ENCODE data around the gene LGALS7. TPM values are rescaled to one million over a fixed set of nuclear protein-coding genes. Genes with fewer than 3 reads are reported as not detected.
"Not testable (repeated sequence)": the region's sequence is repeated elsewhere in the genome, so short reads cannot be mapped to it uniquely, and the experiment has no call there.

LGALS7 gene
- total RNA-seq, 1 donor from 2014 or later: 269 TPM

- Histone ChIP-seq H3K27ac (peak within 1 kb of the TSS; percentile 57), H3K4me3 (no peak within 1 kb of the TSS)
These were observed 15.3 kb upstream of the LGALS7 start, which contains the start of gene LGALS7B for GRCh38 chr19:38788478-38789243. LGALS7B (plus strand) TSS chr19:38789200; CDS start chr19:38789227, 27 bp downstream.

GRCh38 chr19:38786572-38787265 lies 13.4 kb upstream of the LGALS7 start:
- no peak for DNase-seq (ENCODE audit: extremely low spot score in 2 of 2)
- H3K4me3 ChIP-seq: no peak overlapping the region
- TF ChIP-seq, protein P1, sequence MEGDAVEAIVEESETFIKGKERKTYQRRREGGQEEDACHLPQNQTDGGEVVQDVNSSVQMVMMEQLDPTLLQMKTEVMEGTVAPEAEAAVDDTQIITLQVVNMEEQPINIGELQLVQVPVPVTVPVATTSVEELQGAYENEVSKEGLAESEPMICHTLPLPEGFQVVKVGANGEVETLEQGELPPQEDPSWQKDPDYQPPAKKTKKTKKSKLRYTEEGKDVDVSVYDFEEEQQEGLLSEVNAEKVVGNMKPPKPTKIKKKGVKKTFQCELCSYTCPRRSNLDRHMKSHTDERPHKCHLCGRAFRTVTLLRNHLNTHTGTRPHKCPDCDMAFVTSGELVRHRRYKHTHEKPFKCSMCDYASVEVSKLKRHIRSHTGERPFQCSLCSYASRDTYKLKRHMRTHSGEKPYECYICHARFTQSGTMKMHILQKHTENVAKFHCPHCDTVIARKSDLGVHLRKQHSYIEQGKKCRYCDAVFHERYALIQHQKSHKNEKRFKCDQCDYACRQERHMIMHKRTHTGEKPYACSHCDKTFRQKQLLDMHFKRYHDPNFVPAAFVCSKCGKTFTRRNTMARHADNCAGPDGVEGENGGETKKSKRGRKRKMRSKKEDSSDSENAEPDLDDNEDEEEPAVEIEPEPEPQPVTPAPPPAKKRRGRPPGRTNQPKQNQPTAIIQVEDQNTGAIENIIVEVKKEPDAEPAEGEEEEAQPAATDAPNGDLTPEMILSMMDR (IDR thresholded peaks at IDR 0.05): no peak
- TF ChIP-seq POLR2A (IDR thresholded peaks at IDR 0.05) (no peak), POLR2AphosphoS5 (IDR thresholded peaks at IDR 0.05; ENCODE audit: insufficient read depth in 1 of 2, low read depth in 1 of 2) (no peak)
- H3K36me3 ChIP-seq: no peaks in the 10 kb centered on the region
- H3K4me1 ChIP-seq: peaks cover 14% of the 10 kb centered on the region
- H3K9me3 ChIP-seq: no peaks in the 10 kb centered on the region
- no peaks in the 10 kb centered on the region for H3K27me3 ChIP-seq
- intact Hi-C loops (cut with DNase I): no loop called here
- no peak overlapping the region for H3K27ac ChIP-seq

More at GRCh38 chr19:38788478-38789243, 15.3 kb upstream of the LGALS7 start, which contains the start of gene LGALS7B:
- Histone ChIP-seq H3K27me3 (no peaks in the 10 kb centered on the region), H3K4me1 (peaks cover 23% of the 10 kb centered on the region), H3K9me3 (no peaks in the 10 kb centered on the region), H3K36me3 (no peaks in the 10 kb centered on the region)
- no peak for DNase-seq (ENCODE audit: extremely low spot score in 2 of 2)
- TF ChIP-seq POLR2A (IDR thresholded peaks at IDR 0.05) (no peak), POLR2AphosphoS5 (IDR thresholded peaks at IDR 0.05; ENCODE audit: insufficient read depth in 1 of 2, low read depth in 1 of 2) (no peak)
- TF ChIP-seq, protein P1 (IDR thresholded peaks at IDR 0.05): no peak
- intact Hi-C loops (cut with DNase I): no loop called here

DNA sequence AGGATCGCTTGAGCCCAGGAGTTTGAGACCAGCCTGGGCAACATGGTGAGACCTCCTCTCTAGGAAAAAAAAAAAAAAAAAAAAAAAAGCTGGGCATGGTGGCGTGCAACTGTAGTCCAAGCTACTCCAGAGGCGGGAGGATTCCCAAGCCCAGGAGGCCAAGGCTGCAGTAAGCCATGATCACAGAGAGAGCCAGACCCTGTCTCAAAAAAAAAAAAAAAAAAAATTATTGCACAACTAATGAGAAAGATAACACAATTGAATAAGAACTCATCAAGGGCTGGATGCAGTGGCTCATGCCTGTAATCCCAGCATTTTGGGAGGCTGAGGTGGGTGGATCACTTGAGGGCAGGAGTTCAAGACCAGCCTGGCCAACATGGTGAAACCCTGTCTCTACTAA lies 12.7 kb upstream of the LGALS7 start:
- H3K4me3 ChIP-seq; H3K9me3 ChIP-seq; intact Hi-C loops (cut with DNase I); DNase-seq (ENCODE audit: extremely low spot score in 2 of 2); H3K27ac ChIP-seq; H3K36me3 ChIP-seq; H3K27me3 ChIP-seq: not testable (repeated sequence)
- H3K4me1 ChIP-seq: peaks cover 14% of the 10 kb centered on the region

DNA sequence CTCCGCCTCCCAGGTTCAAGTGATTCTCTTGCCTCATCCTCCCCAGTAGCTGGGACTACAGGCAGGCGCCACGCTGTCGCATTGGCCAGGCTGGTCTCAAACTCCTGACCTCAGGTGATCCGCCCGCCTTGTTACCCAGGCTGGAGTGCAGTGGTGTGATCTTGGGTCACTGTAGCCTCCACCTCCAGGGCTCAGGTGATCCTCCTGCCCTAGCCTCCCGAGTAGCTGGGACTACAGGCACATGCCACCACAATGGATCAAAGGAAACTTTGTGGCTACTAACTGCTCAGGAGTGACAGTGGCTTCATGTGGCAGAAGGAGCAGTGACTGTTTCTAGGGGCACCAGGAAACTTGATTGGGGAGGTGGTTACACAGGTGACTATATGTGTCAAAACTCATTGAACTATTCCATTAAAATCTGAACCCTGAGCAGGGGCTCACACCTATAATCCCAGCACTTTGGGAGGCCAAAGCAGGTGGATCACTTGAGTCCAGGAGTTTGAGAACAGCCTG lies 11.9 kb upstream of the LGALS7 start:
- TF ChIP-seq, protein P1 (IDR thresholded peaks at IDR 0.05): no peak
- DNase-seq (ENCODE audit: extremely low spot score in 2 of 2): no peak
- no peak overlapping the region for H3K27ac ChIP-seq
- no peak overlapping the region for H3K4me3 ChIP-seq
- H3K9me3 ChIP-seq: no peaks in the 10 kb centered on the region
- intact Hi-C loops (cut with DNase I): no loop called here
- H3K27me3 ChIP-seq: no peaks in the 10 kb centered on the region
- peaks cover 14% of the 10 kb centered on the region for H3K4me1 ChIP-seq
- no peaks in the 10 kb centered on the region for H3K36me3 ChIP-seq

GRCh38 chr19:38784224-38784623 lies 10.9 kb upstream of the LGALS7 start:
- no peak overlapping the region for H3K4me3 ChIP-seq
- H3K4me1 ChIP-seq: peaks cover 14% of the 10 kb centered on the region
- no peak for DNase-seq (ENCODE audit: extremely low spot score in 2 of 2)
- no peak overlapping the region for H3K27ac ChIP-seq
- no peaks in the 10 kb centered on the region for H3K9me3 ChIP-seq
- intact Hi-C loops (cut with DNase I): no loop called here
- TF ChIP-seq POLR2A (IDR thresholded peaks at IDR 0.05) (no peak), POLR2AphosphoS5 (IDR thresholded peaks at IDR 0.05; ENCODE audit: insufficient read depth in 1 of 2, low read depth in 1 of 2) (no peak)
- TF ChIP-seq, protein P1 (IDR thresholded peaks at IDR 0.05): no peak
- H3K36me3 ChIP-seq: no peaks in the 10 kb centered on the region
- H3K27me3 ChIP-seq: no peaks in the 10 kb centered on the region

DNA sequence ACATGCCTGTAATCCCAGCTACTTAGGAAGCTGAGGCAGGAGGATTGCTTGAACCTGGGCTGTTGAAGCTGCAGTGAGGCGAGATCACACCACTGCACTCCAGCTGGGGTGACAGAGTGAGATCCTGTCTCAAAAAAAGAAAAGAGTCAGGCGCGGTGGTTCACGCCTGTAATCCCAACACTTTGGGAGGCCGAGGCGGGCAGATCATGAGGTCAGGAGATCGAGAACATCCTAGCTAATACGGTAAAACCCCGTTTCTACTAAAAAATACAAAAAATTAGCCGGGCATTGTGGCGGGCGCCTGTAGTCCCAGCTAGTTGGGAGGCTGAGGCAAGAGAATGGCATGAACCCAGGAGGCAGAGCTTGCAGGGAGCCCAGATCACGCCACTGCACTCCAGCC lies 8.9 kb upstream of the LGALS7 start:
- H3K4me3 ChIP-seq; H3K27me3 ChIP-seq; DNase-seq (ENCODE audit: extremely low spot score in 2 of 2); intact Hi-C loops (cut with DNase I); H3K36me3 ChIP-seq; H3K27ac ChIP-seq; H3K9me3 ChIP-seq: not testable (repeated sequence)
- H3K4me1 ChIP-seq: peaks cover 12% of the 10 kb centered on the region

Data from vagina (tissue), 2 donors.